Esophagus muscularis mucosa (tissue), 4 donors: Measurements from ENCODE around the gene NDRG4.

Experiments
- EP300 ChIP-seq: sonication (generic); formaldehyde crosslinking; IDR thresholded peaks from one replicate; pipeline ENCODE4 v1.6.1; 2017; ENCODE audit warnings: antibody characterized with exemption
- POLR2A ChIP-seq: fragments of 450-650 bp; IDR thresholded peaks from one replicate; pipeline ENCODE4 v1.6.1; 2017; ENCODE audit warnings: antibody characterized with exemption, moderate library complexity, mild to moderate bottlenecking, low read depth
- POLR2AphosphoS5 ChIP-seq, 2 donors: sonication (generic); formaldehyde crosslinking; IDR thresholded peaks; one replicate each; pipeline ENCODE4 v1.6.1; 2017; ENCODE audit warnings: antibody characterized with exemption in 2 of 2
- TF ChIP-seq, protein P1 (sequence below), 3 experiments: fragments of 200-600 bp in 2 of 3; fragments of 450-650 bp in 1 of 3; sonication (generic) in 2 of 3; IDR thresholded peaks; one replicate each; pipeline ENCODE4 v1.5.1; 2017 to 2019; ENCODE audit warnings: antibody characterized with exemption in 3 of 3, mild to moderate bottlenecking in 2 of 3, moderate library complexity in 1 of 3

DNA sequence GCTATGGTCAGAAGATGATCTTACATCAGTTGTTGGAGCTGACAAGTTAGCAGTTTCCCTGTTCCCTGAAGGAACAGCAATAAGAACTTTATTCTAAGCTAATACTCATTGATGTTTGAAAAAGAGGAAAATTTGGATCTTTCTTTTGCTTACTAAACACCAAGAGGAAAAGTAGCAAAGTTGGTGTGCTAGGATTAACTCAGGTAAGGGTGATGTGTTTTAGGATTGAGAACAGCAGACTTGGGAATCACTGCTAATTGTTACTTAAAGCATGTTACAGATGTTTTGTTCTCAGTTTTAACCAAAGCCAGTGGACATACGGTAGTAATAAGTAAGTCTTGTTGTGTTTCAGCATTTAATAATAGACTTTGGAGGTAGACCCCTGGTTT is 19.0 kb downstream of the NDRG4 start:
- TF ChIP-seq, protein P1, sequence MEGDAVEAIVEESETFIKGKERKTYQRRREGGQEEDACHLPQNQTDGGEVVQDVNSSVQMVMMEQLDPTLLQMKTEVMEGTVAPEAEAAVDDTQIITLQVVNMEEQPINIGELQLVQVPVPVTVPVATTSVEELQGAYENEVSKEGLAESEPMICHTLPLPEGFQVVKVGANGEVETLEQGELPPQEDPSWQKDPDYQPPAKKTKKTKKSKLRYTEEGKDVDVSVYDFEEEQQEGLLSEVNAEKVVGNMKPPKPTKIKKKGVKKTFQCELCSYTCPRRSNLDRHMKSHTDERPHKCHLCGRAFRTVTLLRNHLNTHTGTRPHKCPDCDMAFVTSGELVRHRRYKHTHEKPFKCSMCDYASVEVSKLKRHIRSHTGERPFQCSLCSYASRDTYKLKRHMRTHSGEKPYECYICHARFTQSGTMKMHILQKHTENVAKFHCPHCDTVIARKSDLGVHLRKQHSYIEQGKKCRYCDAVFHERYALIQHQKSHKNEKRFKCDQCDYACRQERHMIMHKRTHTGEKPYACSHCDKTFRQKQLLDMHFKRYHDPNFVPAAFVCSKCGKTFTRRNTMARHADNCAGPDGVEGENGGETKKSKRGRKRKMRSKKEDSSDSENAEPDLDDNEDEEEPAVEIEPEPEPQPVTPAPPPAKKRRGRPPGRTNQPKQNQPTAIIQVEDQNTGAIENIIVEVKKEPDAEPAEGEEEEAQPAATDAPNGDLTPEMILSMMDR (IDR thresholded peaks at IDR 0.05), result no peak
- TF ChIP-seq POLR2AphosphoS5 (IDR thresholded peaks at IDR 0.05) (no peak), POLR2A (no peak), EP300 (no peak)
